K562 (cell line): ENCODE data around the gene NKIRAS2. TPM values are rescaled to one million over a fixed set of nuclear protein-coding genes. Genes with fewer than 3 reads are reported as not detected.
A peak's percentile ranks its signal among the peaks of the same experiment; 100 is the strongest.

Experiments used
- ATAC-seq: fragments of 200-7000 bp; cut with Tn5 transposase; 3 replicates; pipeline ENCODE4 v1.9.1; 2020; ENCODE audit warnings: moderate library complexity
- BruUV-seq: library from RNA; stranded (reverse); fragments of 400-500 nt; replicated peaks from 2 replicates; lab custom pipeline; 2021; lab: Mats Ljungman, UMichigan
- CTCF ChIA-PET: fragments of 300-600 bp; formaldehyde crosslinking; extraction: SDS; loops from one replicate; lab custom pipeline; 2021; ENCODE audit warnings: low intra/inter-chr PET ratio; lab: Yijun Ruan, JAX
- POLR2A ChIA-PET: fragments of 300-600, 350-650 bp; sonication (Branson Sonifier 250); formaldehyde crosslinking; extraction: SDS; loops from one replicate; lab custom pipeline; 2021; ENCODE audit warnings: antibody characterized with exemption, inconsistent platforms; lab: Yijun Ruan, JAX
- DNase-seq, 4 experiments: peaks; one replicate each; pipeline versions ENCODE4 v3.0.0 to v3.0.0-alpha.2; 2011 to 2018; ENCODE audit warnings: low spot score in 3 of 4, mixed read lengths in 3 of 4; ENCODE audit errors: extremely low read depth in 1 of 4
- FAIRE-seq: peaks from 2 replicates; lab custom pipeline; 2011; peaks lifted over from hg19 to GRCh38; lab: Jason Lieb, UNC
- H2AFZ ChIP-seq: 2 replicates; pipeline ENCODE4 v1.6.0; 2011; ENCODE audit warnings: low read depth, low read length, control low read depth, inconsistent platforms
- H3K27ac ChIP-seq: fragments of 200-600 bp; 3 replicates; pipeline ENCODE4 v1.8.0; 2011; ENCODE audit warnings: low read depth, mild to moderate bottlenecking, control low read depth, inconsistent platforms, low read length, moderate library complexity, mixed read lengths; ENCODE audit errors: extremely low read depth
- H3K27me3 ChIP-seq, 2 experiments: fragments of 300-600 bp in 1 of 2; 2 replicates in 1 of 2; 3 replicates in 1 of 2; pipeline versions ENCODE4 v1.6.0 to v1.8.0; 2011; ENCODE audit warnings: inconsistent platforms in 2 of 2, low read length in 2 of 2, mild to moderate bottlenecking in 1 of 2, mixed read lengths in 1 of 2, moderate library complexity in 1 of 2; ENCODE audit not compliant: control insufficient read depth in 2 of 2, insufficient read depth in 2 of 2
- H3K36me3 ChIP-seq: fragments of 300-600 bp; 3 replicates; pipeline ENCODE4 v1.8.0; 2011; ENCODE audit warnings: mild to moderate bottlenecking, low read length, inconsistent platforms; ENCODE audit not compliant: control insufficient read depth, insufficient read depth
- H3K4me1 ChIP-seq, 2 experiments: fragments of 200-600 bp in 1 of 2; replicated peaks in 1 of 2; 2 replicates in 1 of 2; 3 replicates in 1 of 2; pipeline versions ENCODE4 v1.5.1 to v1.8.0; 2011; ENCODE audit warnings: inconsistent platforms in 2 of 2, low read length in 2 of 2, mild to moderate bottlenecking in 1 of 2, mixed read lengths in 1 of 2, moderate library complexity in 1 of 2; ENCODE audit not compliant: control insufficient read depth in 2 of 2, insufficient read depth in 2 of 2
- H3K4me2 ChIP-seq: 2 replicates; pipeline ENCODE4 v1.6.1; 2011; ENCODE audit warnings: low read length, control low read depth, inconsistent platforms, mixed read lengths; ENCODE audit not compliant: insufficient read depth
- H3K4me3 ChIP-seq: fragments of 200-600 bp; sonication (generic), shearing (Covaris generic); 2 replicates; pipeline ENCODE4 v1.5.1; 2016; ENCODE audit warnings: control low read depth, inconsistent platforms
- H3K79me2 ChIP-seq: fragments of 200-600 bp; 3 replicates; pipeline ENCODE4 v1.8.0; 2011; ENCODE audit warnings: low read length, inconsistent platforms; ENCODE audit not compliant: control insufficient read depth, insufficient read depth
- H3K9ac ChIP-seq, 2 experiments: 2 replicates each; pipeline versions ENCODE4 v1.6.0 to v1.6.1; 2011; ENCODE audit warnings: low read depth in 2 of 2, low read length in 2 of 2, control low read depth in 1 of 2, inconsistent platforms in 1 of 2, mild to moderate bottlenecking in 1 of 2, mixed read lengths in 1 of 2; ENCODE audit not compliant: insufficient read depth in 1 of 2
- H3K9me1 ChIP-seq: one replicate; pipeline ENCODE4 v1.6.0; 2011; ENCODE audit warnings: inconsistent platforms, mild to moderate bottlenecking, low read length, moderate library complexity; ENCODE audit not compliant: control insufficient read depth, insufficient read depth
- H3K9me3 ChIP-seq: replicated peaks from 2 replicates; pipeline ENCODE4 v1.5.1; 2011; ENCODE audit warnings: low read depth, low read length, inconsistent platforms; ENCODE audit not compliant: control insufficient read depth, insufficient read depth
- H4K20me1 ChIP-seq: replicated peaks from 2 replicates; pipeline ENCODE4 v1.6.1; 2011; ENCODE audit warnings: low read length, inconsistent platforms, mixed read lengths; ENCODE audit not compliant: control insufficient read depth, insufficient read depth
- NFIC ChIP-seq: fragments of 450-650 bp; IDR thresholded peaks from 2 replicates; pipeline ENCODE4 v1.6.1; 2017; ENCODE audit warnings: mild to moderate bottlenecking, inconsistent platforms
- SRSF1 ChIP-seq: fragments of 200-400 bp; formaldehyde crosslinking; IDR thresholded peaks from 2 replicates; pipeline ENCODE4 v1.6.1; 2017; ENCODE audit warnings: mild to moderate bottlenecking, low read depth, low read length, moderate library complexity
- ZNF232 ChIP-seq: sonication (generic); formaldehyde crosslinking; IDR thresholded peaks from 2 replicates; pipeline ENCODE4 v1.8.0; 2022; ENCODE audit warnings: mild to moderate bottlenecking, missing genetic modification reagents
- ZNF785 ChIP-seq: fragments of 250-450 bp; sonication (Bioruptor Pico); IDR thresholded peaks from 2 replicates; pipeline ENCODE4 v1.4.0; 2020; ENCODE audit warnings: mild to moderate bottlenecking
- WGBS: fragments of 100-300 bp; shearing (Covaris generic); methylation state at CpG from one replicate; pipeline ENCODE4 v1.1.6; 2016; ENCODE audit warnings: low coverage, mixed read lengths; ENCODE audit not compliant: insufficient coverage; ENCODE audit errors: missing lambda C conversion rate; 5-methylcytosine and 5-hydroxymethylcytosine counted together
- in situ Hi-C: fragments of 300-500 bp; cut with MboI; formaldehyde crosslinking; loops from 4 replicates; pipeline ENCODE4 v1.15.0; 2018; ENCODE audit warnings: inconsistent platforms, mixed read lengths
- intact Hi-C: fragments of 100-400 bp; cut with micrococcal nuclease; formaldehyde crosslinking; loops from 2 replicates; pipeline ENCODE4 v1.14.2; 2022
- polyA plus RNA-seq, 8 experiments: library from polyadenylated mRNA; depleted of rRNA in 4 of 8; stranded (reverse) in 5 of 8; unstranded in 3 of 8; fragments of >200 nt; fragmentation: Nextera tagmentation in 2 of 8; fragmentation: Illumina TruSeq in 1 of 8; extraction: Ambion mirVana in 2 of 8; extraction: Trizol in 1 of 8; gene quantifications; 2 replicates each; pipeline versions ENCODE4 v1.2.1 to v1.2.3, GENCODE V29; 2011 to 2014; ENCODE audit warnings: inconsistent platforms in 1 of 8, missing spikeins in 1 of 8
- total RNA-seq, 7 experiments: library from RNA; depleted of rRNA in 6 of 7; stranded (reverse); fragments of >200 nt in 6 of 7; fragmentation: Illumina TruSeq in 2 of 7; extraction: Trizol in 2 of 7; gene quantifications; 2 replicates each; pipeline versions ENCODE4 v1.2.1 to v1.2.3, GENCODE V29; 2011 to 2021; ENCODE audit warnings: low replicate concordance in 1 of 7
- TF ChIP-seq, protein P1 (sequence below): sonication (generic); IDR thresholded peaks from 2 replicates; pipeline ENCODE4 v1.6.1; 2016
- TF ChIP-seq, protein P2 (sequence below): fragments of 250-450 bp; sonication (Bioruptor Pico); IDR thresholded peaks from 2 replicates; pipeline ENCODE4 v1.9.0; 2021; ENCODE audit warnings: mild to moderate bottlenecking

The NKIRAS2 gene
- total and polyA plus RNA-seq, 9 of the 15 experiments (the other 6 are each of a cell fraction or from before 2014, with no cell fraction given): 10.1 to 65.5 (median 29.8) TPM

DNA sequence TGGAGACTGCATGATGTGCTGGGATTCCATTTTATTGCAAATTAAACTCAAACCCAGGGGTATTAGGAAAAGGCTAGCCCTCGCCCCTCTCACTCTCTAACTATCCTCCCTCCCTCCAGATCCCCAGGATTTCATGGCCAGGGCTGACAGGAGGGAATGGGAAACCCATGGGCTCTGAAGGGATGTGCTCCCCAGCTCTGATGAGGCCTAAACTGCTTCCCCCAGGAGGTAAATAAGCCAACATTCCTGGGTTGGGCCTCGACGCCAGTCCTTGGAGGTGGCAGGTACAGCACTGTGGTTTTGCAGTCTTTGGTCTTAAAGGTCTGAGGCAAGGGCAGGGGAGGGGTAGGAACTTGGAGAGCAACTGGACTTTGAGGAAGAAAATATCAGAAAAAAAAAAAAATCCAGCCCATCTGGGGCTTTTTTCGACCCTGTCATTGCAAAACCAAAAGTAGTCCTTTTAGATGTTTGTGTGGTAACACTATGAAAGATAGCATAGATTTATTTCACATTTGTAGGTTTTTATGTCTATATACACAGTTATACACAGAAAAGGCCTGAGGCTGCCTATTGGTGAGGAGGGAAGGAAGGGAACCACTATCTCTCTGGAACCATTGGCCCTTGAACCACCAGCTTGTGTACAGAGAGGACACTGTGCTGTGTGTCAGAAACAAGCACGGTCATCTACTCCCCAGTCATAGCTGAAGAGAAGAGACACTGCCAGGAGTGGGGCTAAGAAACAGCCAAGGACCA, 18.5 kb downstream of the NKIRAS2 start (continued):
- no peak for TF ChIP-seq ZNF785

DNA sequence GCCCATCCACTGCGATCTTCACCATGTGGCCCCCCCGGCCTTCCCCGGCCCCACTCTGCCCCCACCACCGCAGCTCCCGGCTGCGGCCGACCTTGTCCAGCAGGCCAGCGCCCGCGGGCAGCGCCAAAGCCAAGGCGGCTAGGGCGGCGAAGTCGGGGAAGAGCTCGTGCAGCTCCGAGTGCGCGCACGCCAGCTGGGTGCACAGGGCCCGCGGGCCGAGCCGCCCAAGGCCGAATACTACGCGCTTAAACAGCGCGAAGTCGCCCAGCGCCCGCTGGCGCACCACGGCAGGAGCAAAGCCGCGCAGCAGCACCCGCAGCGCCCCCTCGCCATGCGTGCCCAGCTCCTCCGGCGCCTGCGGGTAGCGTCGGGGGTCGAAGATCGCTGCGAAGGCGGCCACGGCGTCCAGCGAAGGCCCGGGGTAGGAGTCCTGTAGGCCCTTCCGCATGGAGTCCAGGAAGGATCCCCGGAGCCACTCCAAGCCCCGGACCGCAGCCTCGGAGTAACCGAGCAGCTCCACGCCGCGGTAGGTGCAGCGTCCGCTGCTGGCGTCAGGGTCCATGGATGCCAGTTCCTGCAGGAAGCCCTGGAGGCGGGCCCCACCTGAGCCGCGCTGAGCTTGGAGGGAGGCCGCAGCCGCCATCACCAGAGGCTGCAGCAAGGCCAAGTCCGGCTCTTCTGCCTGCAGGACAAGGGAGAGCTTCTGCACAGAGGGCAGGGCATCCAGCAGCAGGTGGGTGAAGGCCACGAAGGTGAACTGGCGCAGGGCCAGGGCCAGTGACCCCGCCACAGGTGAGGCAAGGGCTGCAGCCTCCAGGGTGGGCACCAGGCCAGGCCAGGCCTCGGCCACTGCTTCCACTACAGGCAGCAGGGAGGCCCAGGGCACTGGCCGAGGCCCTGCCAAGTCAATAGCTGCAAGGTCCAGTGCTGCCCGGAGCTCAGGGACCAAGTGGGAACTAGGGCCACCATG, 20.2 kb downstream of the NKIRAS2 start:
- Histone ChIP-seq H3K9ac (no peak overlapping the region; a peak in 1 of 4 replicates), H3K36me3 (no peaks in the 10 kb centered on the region), H3K79me2 (no peaks in the 10 kb centered on the region), H3K27ac (no peak overlapping the region), H3K4me2 (no peak overlapping the region), H2AFZ (no peak overlapping the region), H3K9me3 (no peaks in the 10 kb centered on the region), H3K4me1 (peaks cover 0 to 28% of the 10 kb centered on the region in 2 experiments; a peak in 3 of 5 replicates), H3K27me3 (no peaks in the 10 kb centered on the region), H4K20me1 (no peaks in the 10 kb centered on the region), H3K4me3 (no peak overlapping the region), H3K9me1 (no peaks in the 10 kb centered on the region)
- intact Hi-C loops: no loop called here
- ChIA-PET CTCF (no interaction called here), POLR2A (interaction anchor here (0.6 to 1.9 kb wide), 8 partner anchors 9 to 1733 kb away, joined by 3 to 8 read pairs (median 4); partner anchors contain the start of gene NKIRAS2)
- DNase-seq: no peak
- in situ Hi-C loops: no loop called here
- BruUV-seq: no TSS peak
- TF ChIP-seq, protein P1, sequence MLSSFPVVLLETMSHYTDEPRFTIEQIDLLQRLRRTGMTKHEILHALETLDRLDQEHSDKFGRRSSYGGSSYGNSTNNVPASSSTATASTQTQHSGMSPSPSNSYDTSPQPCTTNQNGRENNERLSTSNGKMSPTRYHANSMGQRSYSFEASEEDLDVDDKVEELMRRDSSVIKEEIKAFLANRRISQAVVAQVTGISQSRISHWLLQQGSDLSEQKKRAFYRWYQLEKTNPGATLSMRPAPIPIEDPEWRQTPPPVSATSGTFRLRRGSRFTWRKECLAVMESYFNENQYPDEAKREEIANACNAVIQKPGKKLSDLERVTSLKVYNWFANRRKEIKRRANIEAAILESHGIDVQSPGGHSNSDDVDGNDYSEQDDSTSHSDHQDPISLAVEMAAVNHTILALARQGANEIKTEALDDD: no peak
- TF ChIP-seq ZNF232: no peak
- TF ChIP-seq NFIC: peak; percentile 49
- TF ChIP-seq, protein P2, sequence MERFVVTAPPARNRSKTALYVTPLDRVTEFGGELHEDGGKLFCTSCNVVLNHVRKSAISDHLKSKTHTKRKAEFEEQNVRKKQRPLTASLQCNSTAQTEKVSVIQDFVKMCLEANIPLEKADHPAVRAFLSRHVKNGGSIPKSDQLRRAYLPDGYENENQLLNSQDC (CRISPR knock-in tag): no peak
- no peak for TF ChIP-seq SRSF1
- 70% methylated on average over 40 of the region's 77 CpGs for WGBS
- no peak for FAIRE-seq
- no peak for ATAC-seq
